IMR-90 (cell line): ENCODE measurements around the gene CASZ1. TPM values are rescaled to one million over a fixed set of nuclear protein-coding genes. Genes with fewer than 3 reads are reported as not detected.

Source experiments
- ATAC-seq: fragments of 200-7000 bp; cut with Tn5 transposase; 2 replicates; pipeline ENCODE4 v1.9.1; 2020; ENCODE audit warnings: low read depth, mild to moderate bottlenecking, moderate library complexity
- BruUV-seq: library from RNA; stranded (reverse); fragments of 400-500 nt; replicated peaks from 2 replicates; lab custom pipeline; 2021; lab: Mats Ljungman, UMichigan
- CTCF ChIA-PET: fragments of 300-600 bp; formaldehyde crosslinking; extraction: SDS; loops from one replicate; lab custom pipeline; 2021; ENCODE audit warnings: antibody characterized with exemption; lab: Yijun Ruan, JAX
- POLR2A ChIA-PET: fragments of 300-600 bp; sonication (Branson Sonifier 250); formaldehyde crosslinking; loops from one replicate; lab custom pipeline; 2022; ENCODE audit warnings: antibody characterized with exemption; ENCODE audit not compliant: unreplicated experiment; lab: Charles Lee
- DNase-seq: peaks from one replicate; pipeline ENCODE4 v3.0.0; 2013
- H2AFZ ChIP-seq: replicated peaks from 2 replicates; pipeline ENCODE3; 2013; ENCODE audit warnings: low read length, mild to moderate bottlenecking; ENCODE audit not compliant: poor library complexity
- H2AK5ac ChIP-seq: 2 replicates; pipeline ENCODE4 v1.6.1; 2013; ENCODE audit warnings: low read depth, low read length, inconsistent platforms
- H2AK9ac ChIP-seq: replicated peaks from 2 replicates; pipeline ENCODE3; 2013; ENCODE audit warnings: mild to moderate bottlenecking, low read depth, low read length, moderate library complexity; ENCODE audit not compliant: poor library complexity
- H2BK120ac ChIP-seq: 2 replicates; pipeline ENCODE4 v1.6.1; 2013; ENCODE audit warnings: low read depth, low read length, inconsistent platforms
- H2BK15ac ChIP-seq: 3 replicates; pipeline ENCODE4 v1.6.1; 2013; ENCODE audit warnings: low read depth, low read length, inconsistent platforms
- H2BK20ac ChIP-seq: 2 replicates; pipeline ENCODE4 v1.6.1; 2013; ENCODE audit warnings: low read depth, mild to moderate bottlenecking, inconsistent platforms, low read length, moderate library complexity
- H2BK5ac ChIP-seq: 2 replicates; pipeline ENCODE4 v1.6.1; 2013; ENCODE audit warnings: mild to moderate bottlenecking, low read depth, low read length, inconsistent platforms; ENCODE audit not compliant: poor library complexity, severe bottlenecking
- H3K14ac ChIP-seq: replicated peaks from 2 replicates; pipeline ENCODE4 v1.6.1; 2013; ENCODE audit warnings: low read depth, low read length, inconsistent platforms
- H3K18ac ChIP-seq: 2 replicates; pipeline ENCODE4 v1.6.1; 2013; ENCODE audit warnings: low read depth, low read length, control low read depth
- H3K23ac ChIP-seq: 2 replicates; pipeline ENCODE4 v1.6.1; 2013; ENCODE audit warnings: low read depth, low read length, inconsistent platforms
- H3K27ac ChIP-seq: 2 replicates; pipeline ENCODE4 v1.5.1; 2013; ENCODE audit warnings: mild to moderate bottlenecking, control low read depth, low read length; ENCODE audit not compliant: insufficient read depth
- H3K27me3 ChIP-seq: 2 replicates; pipeline ENCODE4 v1.6.1; 2013; ENCODE audit warnings: low read length; ENCODE audit not compliant: control insufficient read depth, insufficient read depth
- H3K36me3 ChIP-seq: 2 replicates; pipeline ENCODE4 v1.6.1; 2013; ENCODE audit warnings: low read length, mixed read lengths; ENCODE audit not compliant: control insufficient read depth, insufficient read depth
- H3K4ac ChIP-seq: 2 replicates; pipeline ENCODE4 v1.6.1; 2013; ENCODE audit warnings: low read depth, low read length, inconsistent platforms
- H3K4me1 ChIP-seq: 2 replicates; pipeline ENCODE4 v1.6.1; 2013; ENCODE audit warnings: low read length, mixed read lengths; ENCODE audit not compliant: control insufficient read depth, insufficient read depth
- H3K4me2 ChIP-seq: 2 replicates; pipeline ENCODE4 v1.6.1; 2013; ENCODE audit warnings: low read depth, mild to moderate bottlenecking, control low read depth, low read length, moderate library complexity
- H3K4me3 ChIP-seq: 2 replicates; pipeline ENCODE4 v1.5.1; 2013; ENCODE audit warnings: low read depth, mild to moderate bottlenecking, control low read depth, low read length, moderate library complexity; ENCODE audit not compliant: insufficient read depth
- H3K56ac ChIP-seq: 2 replicates; pipeline ENCODE4 v1.6.1; 2013; ENCODE audit warnings: low read length, inconsistent platforms; ENCODE audit not compliant: insufficient read depth; ENCODE audit errors: extremely low read depth
- H3K79me1 ChIP-seq, 2 experiments: 2 replicates each; pipeline ENCODE4 v1.6.1; 2013; ENCODE audit warnings: low read length in 2 of 2, inconsistent platforms in 1 of 2, low read depth in 1 of 2
- H3K9ac ChIP-seq: 2 replicates; pipeline ENCODE4 v1.6.1; 2013; ENCODE audit warnings: low read depth, low read length, control low read depth
- H3K9me1 ChIP-seq: 2 replicates; pipeline ENCODE4 v1.6.1; 2013; ENCODE audit warnings: low read length, inconsistent platforms; ENCODE audit not compliant: insufficient read depth
- H3K9me3 ChIP-seq: 2 replicates; pipeline ENCODE4 v1.6.1; 2013; ENCODE audit warnings: low read length; ENCODE audit not compliant: control insufficient read depth, insufficient read depth
- H4K20me1 ChIP-seq: 2 replicates; pipeline ENCODE4 v1.6.1; 2013; ENCODE audit warnings: low read length, inconsistent platforms; ENCODE audit not compliant: insufficient read depth
- H4K5ac ChIP-seq: 2 replicates; pipeline ENCODE4 v1.6.1; 2013; ENCODE audit warnings: mild to moderate bottlenecking, low read depth, low read length, control low read depth
- H4K8ac ChIP-seq, 2 experiments: 2 replicates each; pipeline ENCODE4 v1.6.1; 2013; ENCODE audit warnings: low read depth in 2 of 2, low read length in 2 of 2, control low read depth in 1 of 2, inconsistent platforms in 1 of 2
- H4K91ac ChIP-seq: 2 replicates; pipeline ENCODE4 v1.6.1; 2013; ENCODE audit warnings: low read depth, low read length, inconsistent platforms; ENCODE audit not compliant: insufficient read depth
- CEBPB ChIP-seq: IDR thresholded peaks from 2 replicates; pipeline ENCODE4 v1.6.1; 2012; ENCODE audit warnings: low read depth, low read length, improper control_type of control experiment
- MAFK ChIP-seq: IDR thresholded peaks from 2 replicates; pipeline ENCODE4 v1.6.1; 2012; ENCODE audit warnings: low read depth, low read length, improper control_type of control experiment
- MXI1 ChIP-seq: IDR thresholded peaks from 2 replicates; pipeline ENCODE4 v1.6.1; 2012; ENCODE audit warnings: low read depth, mild to moderate bottlenecking, low read length, moderate library complexity, borderline replicate concordance
- RAD21 ChIP-seq: IDR thresholded peaks from 2 replicates; pipeline ENCODE4 v1.6.1; 2012; ENCODE audit warnings: low read length, improper control_type of control experiment
- RCOR1 ChIP-seq: IDR thresholded peaks from 2 replicates; pipeline ENCODE4 v1.6.1; 2012; ENCODE audit warnings: mild to moderate bottlenecking, low read length, improper control_type of control experiment; ENCODE audit not compliant: insufficient replicate concordance
- WGBS, 2 experiments: methylation state at CpG; one replicate each; pipeline versions ENCODE4 v1.1.5 to v1.1.7; 2013; ENCODE audit warnings: missing lambda C conversion rate in 2 of 2; ENCODE audit not compliant: insufficient read length in 1 of 2; ENCODE audit errors: extremely low coverage in 2 of 2; 5-methylcytosine and 5-hydroxymethylcytosine counted together
- dilution Hi-C: fragments of 300-500 bp; cut with HindIII; formaldehyde crosslinking; loops from one replicate; pipeline ENCODE4 v1.14.3; 2018; ENCODE audit warnings: low sequenced_read_pairs; ENCODE audit not compliant: unreplicated experiment
- in situ Hi-C: fragments of 300-500 bp; cut with MboI; formaldehyde crosslinking; loops from 3 replicates; pipeline ENCODE4 v1.14.3; 2019; ENCODE audit warnings: low sequenced_read_pairs, inconsistent platforms, mixed read lengths
- intact Hi-C: fragments of 100-400 bp; cut with micrococcal nuclease; formaldehyde crosslinking; loops from 2 replicates; pipeline ENCODE4 v1.10.0; 2022
- polyA plus RNA-seq, 3 experiments: library from polyadenylated mRNA; depleted of rRNA; stranded (reverse); fragments of >200 nt; gene quantifications; 2 replicates each; pipeline ENCODE4 v1.2.3, GENCODE V29; 2012; ENCODE audit warnings: low replicate concordance in 1 of 3
- total RNA-seq: library from RNA; depleted of rRNA; stranded (reverse); fragments of >200 nt; gene quantifications from 2 replicates; pipeline ENCODE4 v1.2.3, GENCODE V29; 2012
- TF ChIP-seq, protein P1 (sequence below): fragments of 150-350 bp; IDR thresholded peaks from 2 replicates; pipeline ENCODE4 v1.6.1; 2016; ENCODE audit warnings: low read depth, mild to moderate bottlenecking, low read length, moderate library complexity, borderline replicate concordance

The CASZ1 gene
- total and polyA plus RNA-seq, 2 of the 4 experiments (the other 2 are of a cell fraction), result 0.18 to 0.24 TPM

DNA sequence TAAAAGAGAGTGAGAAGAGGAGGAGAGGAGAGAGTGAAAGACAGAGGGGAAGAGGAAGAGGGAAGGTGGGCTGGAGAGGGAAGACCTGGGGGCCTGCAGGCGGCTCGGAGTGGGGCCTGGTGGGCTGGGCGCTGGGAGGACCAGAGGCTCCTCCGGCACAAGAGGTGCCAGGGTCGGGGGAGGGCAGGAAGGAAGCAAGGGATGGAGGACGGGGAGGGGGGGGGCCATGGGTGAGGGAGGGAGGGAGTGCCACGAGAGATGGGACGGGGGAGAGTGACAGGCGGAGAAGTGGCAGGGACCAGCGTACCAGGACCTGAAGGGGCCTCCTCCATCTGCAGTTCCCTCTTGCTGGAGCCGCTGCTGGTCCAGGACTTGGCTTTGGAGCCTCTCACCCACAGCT lies 87.7 kb downstream of the CASZ1 start:
- Histone ChIP-seq H3K36me3 (no peaks in the 10 kb centered on the region), H3K27me3 (peaks cover 74% of the 10 kb centered on the region), H3K14ac (no peak overlapping the region), H3K79me1 (no peaks in the 10 kb centered on the region), H2BK15ac (no peak overlapping the region), H3K18ac (no peak overlapping the region), H4K5ac (no peak overlapping the region), H3K23ac (no peak overlapping the region), H3K27ac (no peak overlapping the region), H3K4me1 (no peaks in the 10 kb centered on the region; the same call in 1 of the 2 replicates), H3K9me3 (no peaks in the 10 kb centered on the region), H3K56ac (no peak overlapping the region), H2AK9ac (no peak overlapping the region), H4K8ac (no peak overlapping the region), H2BK20ac (no peak overlapping the region), H2AK5ac (no peak overlapping the region), H3K4me2 (no peak overlapping the region), H4K91ac (no peak overlapping the region), H4K20me1 (no peaks in the 10 kb centered on the region), H2BK5ac (no peak overlapping the region), H3K4ac (no peak overlapping the region), H2AFZ (no peak overlapping the region), H2BK120ac (no peak overlapping the region), H3K4me3 (no peak overlapping the region), H3K9me1 (no peaks in the 10 kb centered on the region), H3K9ac (no peak overlapping the region)
- CTCF ChIA-PET, result no interaction called here
- DNase-seq, result no peak
- intact Hi-C loops, result no loop called here
- dilution Hi-C loops, result no loop called here
- in situ Hi-C loops, result no loop called here
- TF ChIP-seq RCOR1 (no peak), RAD21 (no peak), CEBPB (no peak), MAFK (no peak), MXI1 (no peak)
- TF ChIP-seq, protein P1, sequence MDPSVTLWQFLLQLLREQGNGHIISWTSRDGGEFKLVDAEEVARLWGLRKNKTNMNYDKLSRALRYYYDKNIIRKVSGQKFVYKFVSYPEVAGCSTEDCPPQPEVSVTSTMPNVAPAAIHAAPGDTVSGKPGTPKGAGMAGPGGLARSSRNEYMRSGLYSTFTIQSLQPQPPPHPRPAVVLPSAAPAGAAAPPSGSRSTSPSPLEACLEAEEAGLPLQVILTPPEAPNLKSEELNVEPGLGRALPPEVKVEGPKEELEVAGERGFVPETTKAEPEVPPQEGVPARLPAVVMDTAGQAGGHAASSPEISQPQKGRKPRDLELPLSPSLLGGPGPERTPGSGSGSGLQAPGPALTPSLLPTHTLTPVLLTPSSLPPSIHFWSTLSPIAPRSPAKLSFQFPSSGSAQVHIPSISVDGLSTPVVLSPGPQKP, result no peak
- WGBS, 2 experiments, result 100% methylated on average over 1 of the region's 11 CpGs; no CpG with 5 or more reads in 1 of the 2 experiments
- ATAC-seq, result no peak
- POLR2A ChIA-PET, result no interaction called here
- BruUV-seq, result no TSS peak
